Measurements from ENCODE around the gene GRID1. TPM values are rescaled to one million over a fixed set of nuclear protein-coding genes. Genes with fewer than 3 reads are reported as not detected.

Gene GRID1
- total RNA-seq, 1 donor from 2014 or later, result 3.0 TPM

GRCh38 chr10:86159797-86160196 lies 206.8 kb downstream of the GRID1 start:
- no peak for DNase-seq (ENCODE audit: low spot score)
- intact Hi-C loops (cut with DNase I), result no loop called here

DNA sequence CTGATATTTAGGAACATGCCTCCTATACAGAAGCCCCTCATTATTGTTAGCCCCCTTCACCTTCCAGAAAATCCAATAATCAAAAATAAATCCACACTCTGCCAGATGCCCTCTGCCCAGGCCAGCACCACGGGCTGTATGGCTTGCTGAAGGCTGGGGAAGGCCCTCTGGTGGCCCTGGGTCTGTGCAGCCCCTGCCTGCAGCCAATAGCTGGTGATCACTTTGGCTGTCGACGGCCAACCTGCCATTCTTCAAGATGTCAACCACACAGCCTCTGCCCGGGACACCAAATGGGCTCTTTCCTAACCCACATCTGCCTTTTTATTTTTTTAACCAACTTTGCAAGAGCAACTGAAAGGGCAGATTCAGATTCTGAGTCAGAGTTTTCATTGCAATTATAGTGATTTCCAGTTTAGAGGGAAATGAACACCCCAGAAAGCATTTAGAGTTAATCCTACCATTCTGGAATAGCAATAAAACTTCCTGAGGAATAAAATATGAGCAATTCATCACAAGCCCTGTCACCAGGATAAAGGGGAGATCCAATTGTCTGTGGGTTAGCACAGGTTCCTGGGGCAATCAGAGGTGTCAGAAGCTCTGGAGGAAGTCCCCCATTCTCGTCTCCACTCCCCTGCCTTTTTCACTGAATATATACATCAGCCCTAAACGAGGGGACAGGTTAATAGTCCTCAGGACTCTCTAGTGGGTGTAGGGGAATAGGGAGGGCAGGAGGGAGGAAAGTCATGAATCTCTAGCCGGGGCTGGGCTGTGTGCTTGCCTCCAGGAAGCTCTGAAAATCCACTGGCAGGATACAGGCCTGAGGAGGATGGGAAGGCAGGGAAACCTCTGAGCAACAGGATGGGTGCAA lies 211.3 kb downstream of the GRID1 start:
- intact Hi-C loops (cut with DNase I), result no loop called here
- no peak for DNase-seq (ENCODE audit: low spot score)

- no peak for DNase-seq (ENCODE audit: low spot score)
- intact Hi-C loops (cut with DNase I), result no loop called here
Observed at GRCh38 chr10:86153751-86154150, 212.8 kb downstream of the GRID1 start.

GRCh38 chr10:86152911-86153310 lies 213.7 kb downstream of the GRID1 start:
- no peak for DNase-seq (ENCODE audit: low spot score)
- intact Hi-C loops (cut with DNase I), result no loop called here

GRCh38 chr10:86152354-86152753 lies 214.2 kb downstream of the GRID1 start:
- no peak for DNase-seq (ENCODE audit: low spot score)
- intact Hi-C loops (cut with DNase I), result no loop called here

- intact Hi-C loops (cut with DNase I), result no loop called here
Observed at GRCh38 chr10:86151613-86152012, 215.0 kb downstream of the GRID1 start.

GRCh38 chr10:86149257-86149656 lies 217.3 kb downstream of the GRID1 start:
- intact Hi-C loops (cut with DNase I), result no loop called here
- no peak for DNase-seq (ENCODE audit: low spot score)

More at GRCh38 chr10:86151613-86152012, 215.0 kb downstream of the GRID1 start:
- DNase-seq (ENCODE audit: low spot score), result no peak

GRCh38 chr10:86148117-86148516 lies 218.5 kb downstream of the GRID1 start:
- intact Hi-C loops (cut with DNase I), result no loop called here
- DNase-seq (ENCODE audit: low spot score), result no peak

GRCh38 chr10:86144301-86144700 lies 222.3 kb downstream of the GRID1 start:
- DNase-seq (ENCODE audit: low spot score), result no peak
- intact Hi-C loops (cut with DNase I), result no loop called here

- DNase-seq (ENCODE audit: low spot score), result no peak
- intact Hi-C loops (cut with DNase I), result no loop called here
Observed at GRCh38 chr10:86141896-86142295, 224.7 kb downstream of the GRID1 start.

- DNase-seq (ENCODE audit: low spot score), result no peak
- intact Hi-C loops (cut with DNase I), result no loop called here
Observed at GRCh38 chr10:86139066-86139657, 227.4 kb downstream of the GRID1 start.

DNA sequence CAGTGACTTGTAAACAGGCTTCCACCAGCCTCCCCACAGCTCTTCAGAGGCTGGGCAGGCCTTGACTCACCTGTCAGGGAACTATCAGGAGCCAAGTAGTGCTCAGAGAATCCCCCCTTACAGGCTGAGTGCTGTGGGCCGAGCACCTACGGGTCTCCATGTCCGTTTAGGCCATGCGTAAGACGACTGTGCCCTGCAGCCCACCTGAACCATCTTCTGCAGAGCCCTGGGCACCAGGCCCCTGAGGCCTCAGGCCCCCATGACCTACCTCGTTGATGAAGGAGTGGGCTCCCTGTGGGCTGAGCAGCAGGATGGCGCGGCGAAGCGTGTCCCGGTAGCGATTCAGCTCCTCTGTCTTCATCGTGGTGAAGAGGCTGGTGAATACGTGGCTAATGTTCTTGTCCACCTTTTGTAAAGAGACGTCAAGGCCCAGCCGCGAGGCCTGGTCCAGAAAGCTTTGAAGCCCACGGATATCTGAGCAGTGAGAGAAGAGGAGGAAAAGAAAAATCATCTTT lies 228.0 kb downstream of the GRID1 start:
- no peak for DNase-seq (ENCODE audit: low spot score)
- intact Hi-C loops (cut with DNase I), result no loop called here

GRCh38 chr10:86137561-86137960 lies 229.0 kb downstream of the GRID1 start:
- no peak for DNase-seq (ENCODE audit: low spot score)

GRCh38 chr10:86136934-86137333 lies 229.7 kb downstream of the GRID1 start:
- intact Hi-C loops (cut with DNase I), result no loop called here
- DNase-seq (ENCODE audit: low spot score), result no peak

More at GRCh38 chr10:86137561-86137960, 229.0 kb downstream of the GRID1 start:
- intact Hi-C loops (cut with DNase I), result no loop called here

DNA sequence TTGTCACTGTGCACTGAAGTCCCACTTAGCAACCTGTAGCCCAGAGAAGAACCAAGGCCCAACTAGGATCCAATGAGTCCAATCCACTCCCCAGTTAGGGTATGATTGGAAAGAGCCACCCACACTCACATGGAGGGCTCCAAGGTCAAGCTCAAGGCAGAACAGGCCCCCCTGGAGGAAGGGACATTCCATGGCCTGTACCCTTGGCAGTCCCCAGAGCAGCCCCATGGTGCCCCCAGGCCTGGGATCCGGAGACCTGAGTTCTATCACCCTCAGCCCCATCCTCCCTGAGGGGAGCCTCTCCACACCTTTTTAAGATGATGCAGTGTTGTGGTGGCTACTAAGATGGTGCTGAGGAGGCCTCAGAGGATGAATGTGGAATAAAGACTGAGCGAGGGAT lies 231.4 kb downstream of the GRID1 start:
- intact Hi-C loops (cut with DNase I), result no loop called here
- no peak for DNase-seq (ENCODE audit: low spot score)

DNA sequence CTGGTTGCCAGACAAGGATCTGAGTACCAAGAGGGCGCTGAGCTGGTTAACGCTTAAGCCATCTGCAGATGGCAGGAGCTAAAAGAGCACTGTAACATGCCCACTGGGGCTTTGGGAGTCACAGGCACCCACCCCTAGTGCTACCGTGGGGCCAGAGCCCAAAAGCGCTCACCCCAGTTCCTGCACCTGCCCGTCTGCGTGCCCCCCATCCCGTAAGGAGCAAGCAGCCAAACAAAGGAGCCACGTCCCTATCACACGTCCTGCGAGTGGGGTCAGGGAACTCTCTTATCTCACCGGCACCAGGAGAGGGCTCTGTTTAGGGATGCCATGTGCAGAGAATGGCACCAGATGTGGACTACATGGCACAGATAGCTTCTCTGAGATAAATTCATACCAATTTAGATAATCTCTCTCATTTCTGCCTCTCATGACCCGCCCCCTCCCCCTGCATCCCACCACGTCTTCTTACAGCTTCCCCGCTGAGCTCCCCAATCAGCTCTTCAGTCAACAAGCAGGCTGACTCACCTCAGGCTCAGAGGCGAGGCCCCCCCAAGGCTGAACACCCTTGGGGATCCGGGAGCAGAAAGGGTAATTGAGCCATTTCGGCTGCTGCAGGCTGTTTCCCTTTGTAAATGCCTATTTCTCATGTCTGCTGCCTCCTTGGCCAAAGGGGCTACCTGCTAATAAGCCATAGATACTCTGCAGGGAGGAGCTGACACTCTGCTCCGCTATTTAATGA lies 235.7 kb downstream of the GRID1 start:
- intact Hi-C loops (cut with DNase I), result no loop called here
- DNase-seq (ENCODE audit: low spot score), result no peak

GRCh38 chr10:86130041-86130440 lies 236.6 kb downstream of the GRID1 start:
- intact Hi-C loops (cut with DNase I), result no loop called here
- DNase-seq (ENCODE audit: low spot score), result no peak

GRCh38 chr10:86128360-86128759 lies 238.2 kb downstream of the GRID1 start:
- intact Hi-C loops (cut with DNase I), result no loop called here
- DNase-seq (ENCODE audit: low spot score), result no peak

GRCh38 chr10:86127274-86127819 lies 239.2 kb downstream of the GRID1 start:
- no peak for DNase-seq (ENCODE audit: low spot score)
- intact Hi-C loops (cut with DNase I), result no loop called here

DNA sequence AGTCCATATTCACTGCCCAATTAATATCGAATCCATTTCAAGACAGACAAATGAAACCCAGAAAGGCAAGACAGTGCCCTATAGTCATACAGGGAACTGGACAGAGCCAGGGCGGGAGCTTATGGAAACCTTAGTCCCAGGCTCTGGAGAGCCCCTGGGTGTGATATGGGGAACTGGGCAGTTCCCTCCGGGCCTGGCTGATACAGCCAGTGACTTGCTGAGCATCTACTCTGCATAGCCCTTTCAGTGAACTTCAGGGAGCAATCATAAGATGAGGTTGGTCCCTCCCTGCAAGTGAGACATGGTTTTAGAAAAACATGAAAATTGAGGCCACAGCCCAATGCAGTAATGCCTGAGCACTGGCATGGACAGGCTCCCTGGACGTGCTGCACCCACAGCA lies 241.9 kb downstream of the GRID1 start:
- intact Hi-C loops (cut with DNase I), result no loop called here
- DNase-seq (ENCODE audit: low spot score), result no peak
